Measurements from ENCODE around the gene CFAP410. TPM values are rescaled to one million over a fixed set of nuclear protein-coding genes. Genes with fewer than 3 reads are reported as not detected.
A peak's percentile ranks its signal among the peaks of the same experiment; 100 is the strongest.
"Not testable (repeated sequence)": the region's sequence is repeated elsewhere in the genome, so short reads cannot be mapped to it uniquely, and the experiment has no call there.

Gene CFAP410
- polyA plus RNA-seq, 5 donors = 14.3 to 39.9 (median 19.8) TPM

DNA sequence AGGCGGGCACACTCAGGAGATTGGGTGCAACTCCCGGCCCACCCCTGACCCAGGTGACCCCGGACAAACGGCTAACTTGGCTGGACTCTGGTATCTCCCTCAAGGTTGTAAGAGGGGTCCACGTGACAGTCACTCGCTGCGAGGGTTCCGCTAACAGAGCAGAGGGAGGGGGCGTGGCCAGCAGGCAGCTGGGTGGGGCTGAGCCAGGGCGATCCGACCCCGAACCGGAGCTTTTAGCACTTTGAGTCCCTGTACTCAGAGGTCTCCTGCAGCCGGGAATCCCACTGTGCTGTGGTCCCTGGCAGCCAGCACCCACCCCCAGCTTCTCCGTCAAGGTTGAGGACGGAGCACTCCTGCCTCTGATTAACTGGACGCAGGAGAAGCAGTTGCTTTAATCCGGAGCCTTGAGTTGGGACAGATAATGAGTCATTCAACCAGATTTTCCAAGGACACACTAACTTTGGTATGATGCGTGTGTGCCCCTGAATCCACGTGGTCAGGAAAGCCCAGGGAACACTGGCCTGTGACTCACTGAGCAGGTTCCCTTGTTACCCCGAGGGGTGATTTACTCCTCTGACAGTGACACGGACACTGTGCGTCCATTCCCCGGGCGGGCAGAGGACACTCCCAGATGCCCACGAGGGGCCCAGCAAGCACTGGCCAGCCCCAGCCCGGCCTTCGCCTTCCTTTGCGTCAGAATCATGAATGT lies 31.0 kb upstream of the CFAP410 start:
- no peak for DNase-seq

DNA sequence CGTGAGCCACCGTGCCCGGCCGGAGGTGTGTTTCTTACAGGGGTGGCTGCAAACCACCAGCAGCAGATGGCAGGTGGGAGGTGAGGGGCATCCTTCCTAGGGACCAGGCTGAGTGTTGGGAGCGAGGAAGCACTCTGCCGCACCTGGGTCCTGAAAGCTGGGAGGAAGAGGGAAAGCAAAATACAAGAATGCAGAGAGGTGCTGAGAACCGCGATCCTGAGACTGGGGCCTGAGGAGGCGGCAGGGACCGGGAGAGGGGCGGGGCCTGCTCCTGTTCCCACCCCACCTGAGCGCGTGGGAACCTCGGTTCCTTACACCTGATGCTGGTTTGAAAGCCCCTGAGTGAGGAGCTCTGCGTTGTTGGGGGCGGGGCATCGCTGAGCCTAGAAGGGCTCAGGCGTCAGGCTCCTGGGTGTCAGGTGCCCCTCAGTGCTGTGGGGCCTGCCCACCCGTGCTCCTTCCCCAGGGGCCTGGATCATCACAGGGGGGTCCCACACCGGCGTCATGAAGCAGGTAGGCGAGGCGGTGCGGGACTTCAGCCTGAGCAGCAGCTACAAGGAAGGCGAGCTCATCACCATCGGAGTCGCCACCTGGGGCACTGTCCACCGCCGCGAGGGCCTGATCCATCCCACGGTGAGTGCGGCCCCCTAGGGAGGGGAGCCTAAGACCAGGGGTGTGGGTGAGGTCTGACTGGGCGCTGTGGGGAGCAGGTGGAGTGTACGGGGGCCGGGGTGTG lies 29.7 kb upstream of the CFAP410 start:
- DNase-seq = no peak

DNA sequence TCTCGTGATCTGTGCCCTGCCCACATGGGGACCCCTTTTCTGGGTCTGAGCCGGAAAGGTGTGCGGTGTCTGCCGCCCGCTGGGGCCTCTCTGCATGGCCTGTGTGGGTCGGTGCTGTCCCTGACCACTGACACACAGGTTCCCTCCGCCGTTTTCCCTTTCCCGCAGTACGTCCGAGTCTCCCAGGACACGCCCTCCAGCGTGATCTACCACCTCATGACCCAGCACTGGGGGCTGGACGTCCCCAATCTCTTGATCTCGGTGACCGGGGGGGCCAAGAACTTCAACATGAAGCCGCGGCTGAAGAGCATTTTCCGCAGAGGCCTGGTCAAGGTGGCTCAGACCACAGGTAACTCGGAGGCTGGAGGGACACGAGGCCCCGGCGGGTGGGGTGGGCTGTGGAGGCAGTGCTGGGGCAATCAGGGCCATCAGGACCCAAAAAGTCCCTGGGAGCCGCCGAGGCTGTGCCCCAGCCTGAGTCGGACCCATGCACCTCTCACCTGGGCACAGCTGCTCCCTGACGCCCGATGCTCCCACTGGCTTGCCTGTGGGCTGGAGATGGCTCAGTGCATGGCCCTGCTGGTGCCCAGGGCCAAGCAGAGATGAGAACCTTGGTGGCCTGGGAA lies 27.5 kb upstream of the CFAP410 start:
- DNase-seq = no peak

DNA sequence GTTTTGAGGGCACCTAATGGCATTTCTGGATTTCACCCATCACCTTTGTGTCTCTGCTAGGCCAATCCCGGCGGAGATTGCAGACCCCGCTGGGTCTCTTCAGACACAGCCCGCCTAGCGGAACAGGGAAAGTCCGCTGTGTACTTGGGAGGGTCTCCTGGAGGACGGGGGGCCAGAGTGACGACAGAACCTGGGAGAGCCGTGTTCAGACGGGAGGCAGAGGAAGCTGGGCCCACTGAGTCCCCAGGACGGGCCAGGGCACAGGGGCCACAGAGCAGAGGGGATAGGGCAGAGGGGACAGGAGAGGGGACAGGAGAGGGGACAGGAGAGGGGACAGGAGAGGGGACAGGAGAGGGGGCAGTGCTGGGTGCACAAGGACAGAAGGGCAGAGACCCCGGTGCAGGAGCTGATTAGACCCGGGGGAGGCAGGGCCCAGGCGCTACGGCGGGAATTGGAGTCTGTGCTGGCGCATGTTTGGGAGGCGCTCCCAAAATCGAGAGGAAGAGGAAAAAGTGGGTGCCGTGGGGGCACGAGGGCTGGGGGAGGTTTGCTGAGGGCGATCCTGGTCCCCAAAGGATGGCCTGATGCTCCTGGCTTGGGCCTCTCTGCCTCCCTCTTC lies 26.9 kb upstream of the CFAP410 start:
- no peak for DNase-seq

DNA sequence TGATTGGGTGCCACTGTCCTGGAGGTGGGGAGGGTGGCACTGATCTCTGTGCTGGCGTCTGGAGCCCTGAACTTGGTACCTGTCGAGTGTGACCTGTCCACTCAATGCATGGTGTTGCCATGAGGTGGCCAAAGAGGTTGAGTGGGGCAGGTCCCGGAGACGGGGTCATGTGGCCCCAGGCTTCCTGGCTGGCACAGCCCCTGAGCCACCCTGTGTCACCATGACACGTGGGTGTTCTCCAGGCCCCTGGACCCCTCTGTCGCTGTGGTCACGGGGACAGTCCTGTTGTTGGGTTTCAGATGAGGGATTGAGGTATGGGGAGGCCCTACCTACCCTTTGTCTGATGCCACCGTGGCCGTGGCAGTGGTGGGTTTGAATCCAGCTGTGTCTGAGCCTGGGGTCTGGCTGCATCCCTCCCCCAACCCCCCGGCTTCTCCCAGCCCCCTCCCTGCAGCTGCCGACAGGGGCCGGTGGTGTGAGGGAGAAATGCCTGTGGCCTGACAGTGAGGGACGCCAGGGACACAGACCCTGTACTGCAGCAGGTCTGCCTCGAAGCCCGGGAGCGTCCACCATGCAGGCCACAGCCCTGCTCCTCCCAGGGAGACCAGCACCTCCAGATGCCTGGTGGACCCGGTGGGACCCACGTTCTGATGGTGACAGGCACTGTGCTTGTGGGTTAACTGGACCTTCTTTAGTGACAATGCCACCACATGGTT lies 26.2 kb upstream of the CFAP410 start:
- DNase-seq = no peak

DNA sequence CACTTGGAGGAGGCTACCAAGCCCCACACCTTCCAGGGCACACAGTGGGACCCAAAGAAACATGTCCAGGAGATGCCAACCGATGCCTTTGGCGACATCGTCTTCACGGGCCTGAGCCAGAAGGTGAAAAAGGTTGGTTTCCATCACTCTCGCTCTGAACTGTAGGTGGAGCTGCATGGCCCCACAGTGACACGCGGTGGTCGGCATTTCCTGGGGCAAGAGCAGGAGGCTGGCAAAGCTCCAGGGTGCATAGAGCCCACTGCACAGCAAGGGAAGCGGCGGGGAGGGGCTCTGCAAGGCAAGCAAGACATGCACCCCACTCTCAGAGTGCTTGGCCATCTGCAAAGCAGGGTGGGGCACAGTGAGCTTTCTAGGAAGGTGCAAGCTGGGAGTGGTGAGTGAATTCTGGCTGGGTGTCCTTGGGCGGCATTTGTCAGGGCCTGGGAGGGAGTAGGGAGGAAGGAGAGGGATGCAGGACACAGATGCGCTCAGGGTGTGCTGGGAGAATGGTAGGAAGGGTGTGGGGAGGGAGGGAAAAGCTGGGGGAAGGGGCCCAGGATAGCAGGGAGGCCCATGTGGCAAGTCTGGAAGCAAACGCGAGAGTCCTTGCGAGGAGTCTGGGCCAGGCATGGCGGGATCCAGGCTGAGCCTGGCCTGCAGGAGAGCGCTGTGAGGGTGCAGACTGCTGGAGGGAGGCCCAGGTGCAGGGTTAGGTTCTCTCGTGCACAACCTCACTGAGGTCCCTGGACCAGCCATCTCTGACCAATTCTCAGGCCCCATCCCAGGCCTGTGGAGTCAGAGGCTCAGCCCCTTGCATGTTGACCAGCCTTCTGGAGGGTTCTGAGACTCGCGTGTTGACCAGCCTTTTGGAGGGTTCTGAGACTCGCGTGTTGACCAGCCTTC lies 25.2 kb upstream of the CFAP410 start:
- DNase-seq = no peak

DNA sequence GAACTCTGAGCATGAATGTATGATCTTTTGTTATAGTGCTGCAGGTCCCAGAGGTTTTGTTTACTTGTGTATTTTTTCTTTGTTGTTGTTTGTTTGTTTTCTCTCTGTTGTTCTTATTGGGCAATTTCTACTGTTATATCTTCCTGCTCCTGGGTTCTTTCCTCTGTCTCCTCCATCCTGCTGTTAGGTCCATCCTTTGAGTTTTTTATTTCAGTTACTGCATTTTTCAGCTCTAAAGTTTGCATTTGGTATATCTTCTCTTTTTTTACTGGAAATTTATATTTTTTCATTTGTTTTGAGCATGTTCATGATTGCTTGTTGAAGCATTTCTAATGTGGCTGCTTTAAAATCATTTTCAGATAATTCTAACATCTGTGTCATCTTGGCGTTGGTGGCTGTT lies 24.1 kb upstream of the CFAP410 start:
- no peak for DNase-seq

DNA sequence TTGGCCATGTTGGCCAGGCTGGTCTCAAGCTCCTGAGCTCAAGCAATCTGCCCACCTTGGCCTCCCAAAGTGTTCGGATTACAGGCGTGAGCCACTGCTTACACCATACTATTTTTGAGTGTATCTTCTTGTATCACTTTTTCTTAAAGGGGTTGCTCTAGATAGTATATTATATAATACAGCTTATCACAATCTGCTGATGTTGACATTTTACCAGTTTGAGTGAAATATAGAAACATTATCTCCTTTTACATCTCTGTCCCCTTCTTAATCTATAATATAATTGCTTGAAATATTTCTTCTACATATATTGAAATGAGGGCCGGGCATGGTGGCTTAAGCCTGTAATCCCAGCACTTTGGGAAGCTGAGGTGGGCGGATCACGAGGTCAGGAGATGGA lies 22.7 kb upstream of the CFAP410 start:
- not testable (repeated sequence) for DNase-seq

DNA sequence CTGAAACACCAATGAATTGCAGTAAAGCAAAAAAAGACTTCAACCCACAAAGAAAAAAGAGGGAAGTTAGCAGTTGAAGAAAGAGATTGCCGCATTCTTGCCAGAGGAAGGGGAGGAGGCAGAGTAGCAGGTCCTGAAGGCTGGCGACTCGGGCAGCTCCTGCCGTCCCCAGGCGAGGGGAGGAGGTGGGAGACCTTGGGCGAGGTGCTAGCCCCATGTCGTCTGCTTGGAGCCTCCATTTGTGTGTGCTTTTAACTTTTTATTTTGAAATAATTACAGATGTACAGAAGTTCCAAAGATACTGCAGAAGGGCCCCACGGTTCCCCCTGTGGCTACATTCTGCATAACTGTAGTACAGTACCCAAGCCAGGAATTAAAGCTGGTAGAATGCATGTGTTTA lies 21.0 kb upstream of the CFAP410 start:
- no peak for DNase-seq

DNA sequence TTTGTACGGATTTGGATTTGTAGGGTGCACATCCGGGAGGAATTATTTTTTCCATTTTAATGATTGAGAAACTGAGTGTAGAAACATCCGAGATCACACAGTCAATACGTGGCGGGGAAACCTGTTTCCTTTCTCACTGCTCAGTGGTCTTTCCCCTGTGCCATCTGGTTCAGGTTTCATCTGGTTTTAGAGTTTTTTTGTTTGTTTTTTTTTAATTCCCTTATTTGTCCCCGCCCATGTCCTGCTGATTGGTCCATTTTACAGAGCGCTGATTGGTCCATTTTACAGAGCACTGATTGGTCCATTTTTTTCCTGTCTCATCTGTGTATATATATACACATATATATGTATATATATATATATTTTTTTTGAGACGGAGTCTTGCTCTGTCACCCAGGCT lies 20.2 kb upstream of the CFAP410 start:
- no peak for DNase-seq

DNA sequence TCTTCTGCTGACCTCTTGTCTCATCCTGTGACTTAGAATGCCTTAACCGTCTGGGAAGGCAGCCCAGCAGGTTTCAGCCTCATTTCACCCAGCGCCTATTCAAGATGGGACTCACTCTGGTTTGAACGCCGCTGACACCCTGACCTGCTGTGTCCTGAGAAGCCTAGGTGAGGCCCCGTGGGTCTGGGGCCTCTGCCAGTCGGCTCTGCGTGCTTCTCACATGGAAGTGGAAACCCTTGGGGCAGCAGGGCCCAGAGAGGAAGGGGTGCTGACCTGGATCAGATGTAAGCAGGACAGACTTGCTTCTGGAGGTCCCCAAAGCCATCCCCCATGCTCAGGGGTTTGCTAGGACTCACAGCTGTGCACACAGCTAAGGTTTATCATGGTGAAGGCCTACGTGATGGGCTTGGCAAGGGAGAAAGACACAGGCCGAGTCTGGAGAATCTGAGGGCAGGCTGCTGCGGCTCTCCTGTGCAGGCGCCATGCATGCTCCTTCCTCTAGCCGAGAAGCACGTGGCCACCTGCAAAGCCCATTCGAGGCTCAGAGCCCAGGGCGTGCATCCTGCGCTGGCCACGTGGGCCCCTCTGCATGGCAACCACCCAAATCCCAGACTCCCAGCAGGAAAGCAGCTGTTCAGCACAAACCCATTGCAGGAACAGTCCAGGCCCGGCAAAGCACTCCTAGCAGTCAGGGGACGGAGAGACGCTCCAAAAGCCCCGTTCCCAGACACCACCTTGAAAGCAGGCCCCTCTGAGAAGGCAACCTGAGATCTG lies 18.1 kb upstream of the CFAP410 start:
- no peak for DNase-seq

DNA sequence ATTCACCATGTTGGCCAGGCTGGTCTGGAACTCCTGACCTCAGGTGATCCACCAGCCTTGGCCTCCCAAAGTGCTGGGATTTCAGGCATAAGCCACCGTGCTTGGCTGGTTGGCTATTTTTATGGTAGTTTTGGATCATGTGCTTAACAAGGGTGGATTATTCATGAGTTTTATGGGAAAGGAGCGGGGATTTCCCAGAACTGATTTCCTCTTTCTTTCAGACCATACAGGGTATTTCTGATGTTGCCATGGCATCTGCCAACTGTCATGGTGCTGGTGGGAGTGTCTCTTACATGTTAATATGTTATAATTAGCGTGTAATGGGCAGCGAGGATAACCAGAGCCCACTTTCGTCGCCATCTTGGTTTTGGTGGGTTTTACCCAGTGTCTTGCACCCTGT lies 17.4 kb upstream of the CFAP410 start:
- DNase-seq = no peak

DNA sequence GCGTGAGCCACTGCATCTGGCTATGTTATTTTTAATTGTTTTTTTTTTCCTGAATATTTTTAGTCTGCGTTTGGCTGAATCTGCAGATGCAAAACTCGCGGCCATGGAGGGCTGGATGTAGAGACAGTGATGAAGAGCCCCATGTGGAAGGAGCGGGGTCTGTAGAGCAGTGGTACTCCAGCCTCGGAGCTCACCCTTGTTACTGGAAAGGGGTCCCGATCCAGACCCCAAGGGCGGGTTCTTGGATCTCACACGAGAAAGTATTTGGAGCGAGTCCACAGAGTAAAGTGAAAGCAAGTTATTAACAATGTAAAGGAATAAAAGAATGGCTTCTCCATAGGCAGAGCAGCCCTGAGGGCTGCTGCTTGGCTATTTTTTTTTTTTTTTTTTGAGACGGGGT lies 17.0 kb upstream of the CFAP410 start:
- DNase-seq = no peak

DNA sequence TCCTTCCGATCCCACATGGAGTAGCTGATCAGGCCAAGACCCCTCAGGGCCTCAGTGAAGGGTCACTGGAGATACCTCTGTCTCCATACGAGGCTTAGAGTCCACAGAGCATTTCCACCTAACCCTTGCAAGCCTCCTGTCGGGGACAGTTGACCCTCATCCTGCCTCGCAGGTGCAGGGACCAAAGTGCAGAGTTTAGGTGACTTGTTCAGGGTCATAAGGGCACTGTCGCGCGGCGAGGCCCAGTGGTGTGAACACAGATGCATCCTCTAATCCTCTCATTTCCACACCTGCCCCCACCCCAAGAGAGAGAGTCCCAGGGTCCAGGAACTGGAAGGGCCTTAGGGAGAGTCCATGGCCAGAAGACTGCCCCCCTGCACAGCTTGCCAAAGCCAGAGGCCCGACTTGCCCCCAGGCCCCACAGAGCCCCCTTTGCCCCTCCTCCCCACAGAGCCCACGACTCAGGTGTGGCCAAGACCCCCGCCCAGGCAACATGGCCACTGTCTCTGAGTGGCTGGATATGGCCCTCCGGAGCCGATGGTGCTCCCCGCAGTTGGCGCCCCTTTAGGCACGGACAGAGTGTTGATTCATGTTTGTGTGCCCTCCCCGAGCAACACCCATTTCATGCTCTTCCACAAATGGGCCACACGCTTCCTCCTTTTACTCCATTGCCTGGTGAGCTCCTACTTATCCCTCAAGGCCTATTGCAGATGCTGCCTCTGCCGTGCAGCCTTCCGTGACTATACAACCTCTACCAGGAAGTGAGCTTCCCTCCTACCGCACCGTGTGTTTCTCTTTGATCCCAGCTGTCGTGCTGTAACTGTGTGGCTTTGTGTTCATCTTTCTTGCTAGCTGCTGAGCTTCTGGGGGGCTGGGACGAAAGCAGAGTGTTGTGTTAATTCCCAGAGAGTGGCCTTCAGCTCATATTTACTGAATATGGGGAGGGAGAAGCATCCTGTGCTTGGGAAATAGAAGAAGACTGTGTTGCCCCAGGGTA lies 15.9 kb upstream of the CFAP410 start:
- no peak for DNase-seq

DNA sequence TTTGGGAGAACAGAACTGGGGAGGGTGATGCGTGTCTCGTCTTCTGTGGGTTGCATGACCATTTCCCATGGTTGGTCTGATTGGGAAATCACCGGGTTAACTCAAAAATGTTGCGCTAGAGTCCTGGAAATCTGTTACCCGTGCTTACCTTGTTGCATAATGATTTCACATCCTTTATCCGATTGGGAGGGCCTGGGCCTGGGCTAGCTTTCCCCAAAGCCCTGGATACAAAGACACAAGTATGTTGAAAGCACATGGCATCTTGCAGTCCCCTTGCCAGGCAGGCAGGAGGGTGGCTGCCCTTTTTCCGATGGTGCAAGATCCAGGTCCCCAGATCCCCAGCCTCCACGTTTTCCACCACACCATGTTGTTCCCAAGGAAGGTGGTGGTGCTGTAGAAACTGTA lies 14.8 kb upstream of the CFAP410 start:
- DNase-seq = no peak

DNA sequence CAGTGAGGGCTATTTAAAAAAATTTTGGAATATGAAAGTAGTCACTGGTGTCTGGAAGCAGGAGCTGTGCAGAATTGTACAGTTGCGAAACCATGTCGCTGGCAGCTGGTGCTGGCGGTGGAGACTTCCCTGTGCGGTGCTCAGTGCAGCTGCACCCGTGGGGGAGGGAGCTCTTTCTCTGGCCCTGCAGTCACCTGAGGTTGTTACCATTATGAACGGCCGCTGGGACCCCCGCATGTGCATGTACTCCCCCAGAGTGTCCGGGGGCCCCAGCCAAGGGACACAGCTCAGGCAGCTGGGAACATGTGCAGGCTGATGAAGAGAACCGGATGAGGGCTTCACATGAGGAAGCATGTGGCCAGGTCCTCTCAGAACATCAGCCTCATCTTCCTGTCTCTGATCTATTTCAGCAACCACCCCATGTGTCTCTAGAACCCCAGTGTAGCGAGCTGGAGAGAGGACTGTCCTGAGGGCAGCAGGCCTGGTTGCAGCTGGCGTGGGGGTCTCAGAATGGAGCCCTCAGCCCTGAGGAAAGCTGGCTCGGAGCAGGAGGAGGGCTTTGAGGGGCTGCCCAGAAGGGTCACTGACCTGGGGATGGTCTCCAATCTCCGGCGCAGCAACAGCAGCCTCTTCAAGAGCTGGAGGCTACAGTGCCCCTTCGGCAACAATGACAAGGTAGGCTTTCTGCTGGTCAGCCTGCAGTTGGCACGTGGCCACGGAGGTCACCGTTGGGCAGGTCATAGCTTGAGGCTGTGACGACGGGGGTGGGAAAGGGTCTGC lies 14.2 kb upstream of the CFAP410 start, which contains the start of gene TRPM2:
TSS of gene TRPM2 (plus strand) at position 431 of the 780 bp plus-strand sequence. CDS start at position 511, 80 bp downstream.
- DNase-seq = peak; percentile 31 to 51

DNA sequence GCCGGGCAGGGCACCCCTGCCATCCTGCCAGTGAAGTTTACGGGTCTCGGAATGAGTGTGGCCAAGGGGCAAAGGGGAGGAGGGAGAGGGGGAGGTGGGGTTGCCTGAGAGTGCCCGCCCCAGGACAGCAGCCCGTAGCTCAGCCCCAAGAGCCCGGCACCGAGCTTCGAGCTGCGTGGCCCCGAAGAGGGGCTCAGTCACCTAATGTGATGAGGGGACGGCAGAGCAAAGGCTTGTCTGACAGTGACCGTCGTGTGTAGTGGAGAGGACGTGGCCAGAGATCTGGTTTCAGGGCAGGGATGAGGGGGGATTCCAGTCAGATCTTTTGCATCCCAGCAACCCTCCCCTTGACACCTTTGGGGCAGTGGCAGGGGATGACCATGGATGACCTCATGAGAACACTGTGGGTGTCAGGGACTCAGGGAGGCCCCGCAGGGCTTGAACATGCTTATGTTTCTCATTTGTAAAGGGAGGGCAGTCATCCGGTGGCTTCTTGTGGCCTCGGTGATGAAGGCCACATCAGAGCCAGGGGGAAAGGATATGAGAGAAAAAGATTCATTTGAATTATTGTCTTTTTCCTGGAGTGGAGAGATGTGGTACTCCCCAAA lies 13.2 kb upstream of the CFAP410 start:
- no peak for DNase-seq
